GM19467 (cell line): ENCODE results near the gene PDCD7.
"Not testable (repeated sequence)": the region's sequence is repeated elsewhere in the genome, so short reads cannot be mapped to it uniquely, and the experiment has no call there.

Source experiments
- ATAC-seq: cut with Tn5 transposase; IDR thresholded peaks from one replicate; pipeline ENCODE4 v1.9.1; 2021; ENCODE audit warnings: mild to moderate bottlenecking, moderate library complexity; ENCODE audit not compliant: unreplicated experiment

Gene PDCD7

GRCh38 chr15:65076486-65077290 is 56.9 kb downstream of the PDCD7 start, which contains the start of gene KBTBD13:
Gene KBTBD13, plus strand, starts transcription at chr15:65076746. Its CDS starts 70 bp downstream, at chr15:65076816.
- ATAC-seq = no peak

- not testable (repeated sequence) for ATAC-seq
Observed at GRCh38 chr15:65075607-65076395, 57.8 kb downstream of the PDCD7 start.

- not testable (repeated sequence) for ATAC-seq
Observed at GRCh38 chr15:65074946-65075345, 58.7 kb downstream of the PDCD7 start.

- ATAC-seq = no peak
Observed at GRCh38 chr15:65072617-65073016, 61.0 kb downstream of the PDCD7 start.

GRCh38 chr15:65072027-65072426 is 61.6 kb downstream of the PDCD7 start:
- ATAC-seq = no peak

GRCh38 chr15:65071381-65071811 is 62.2 kb downstream of the PDCD7 start:
- no peak for ATAC-seq

GRCh38 chr15:65069779-65070546 is 63.6 kb downstream of the PDCD7 start:
- no peak for ATAC-seq

GRCh38 chr15:65069179-65069578 is 64.4 kb downstream of the PDCD7 start:
- ATAC-seq = no peak

GRCh38 chr15:65068403-65068788 is 65.2 kb downstream of the PDCD7 start:
- ATAC-seq = no peak

GRCh38 chr15:65067645-65068402 is 65.8 kb downstream of the PDCD7 start, which contains the start of gene RASL12:
Gene RASL12, minus strand, starts transcription at chr15:65067991. Its CDS starts 156 bp downstream, at chr15:65067835.
- ATAC-seq = no peak
